Measurements from ENCODE around the gene ADAMTSL2. TPM values are rescaled to one million over a fixed set of nuclear protein-coding genes. Genes with fewer than 3 reads are reported as not detected.

The ADAMTSL2 gene
- total RNA-seq, 1 donor from 2014 or later: 10.1 TPM

GRCh38 chr9:133520121-133520835 is 14.2 kb upstream of the ADAMTSL2 start:
- H3K9me3 ChIP-seq: no peaks in the 10 kb centered on the region
- intact Hi-C loops (cut with DNase I): no loop called here
- TF ChIP-seq, protein P1, sequence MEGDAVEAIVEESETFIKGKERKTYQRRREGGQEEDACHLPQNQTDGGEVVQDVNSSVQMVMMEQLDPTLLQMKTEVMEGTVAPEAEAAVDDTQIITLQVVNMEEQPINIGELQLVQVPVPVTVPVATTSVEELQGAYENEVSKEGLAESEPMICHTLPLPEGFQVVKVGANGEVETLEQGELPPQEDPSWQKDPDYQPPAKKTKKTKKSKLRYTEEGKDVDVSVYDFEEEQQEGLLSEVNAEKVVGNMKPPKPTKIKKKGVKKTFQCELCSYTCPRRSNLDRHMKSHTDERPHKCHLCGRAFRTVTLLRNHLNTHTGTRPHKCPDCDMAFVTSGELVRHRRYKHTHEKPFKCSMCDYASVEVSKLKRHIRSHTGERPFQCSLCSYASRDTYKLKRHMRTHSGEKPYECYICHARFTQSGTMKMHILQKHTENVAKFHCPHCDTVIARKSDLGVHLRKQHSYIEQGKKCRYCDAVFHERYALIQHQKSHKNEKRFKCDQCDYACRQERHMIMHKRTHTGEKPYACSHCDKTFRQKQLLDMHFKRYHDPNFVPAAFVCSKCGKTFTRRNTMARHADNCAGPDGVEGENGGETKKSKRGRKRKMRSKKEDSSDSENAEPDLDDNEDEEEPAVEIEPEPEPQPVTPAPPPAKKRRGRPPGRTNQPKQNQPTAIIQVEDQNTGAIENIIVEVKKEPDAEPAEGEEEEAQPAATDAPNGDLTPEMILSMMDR (IDR thresholded peaks at IDR 0.05): no peak
- no peaks in the 10 kb centered on the region for H3K4me1 ChIP-seq
- no peaks in the 10 kb centered on the region for H3K36me3 ChIP-seq
- DNase-seq (no peak), ATAC-seq (no peak)
- no peak overlapping the region for H3K4me3 ChIP-seq
- no peak overlapping the region for H3K27ac ChIP-seq
- H3K27me3 ChIP-seq (ENCODE audit: low read depth): peaks cover 4% of the 10 kb centered on the region

GRCh38 chr9:133521122-133522072 is 13.1 kb upstream of the ADAMTSL2 start:
- H3K9me3 ChIP-seq: no peaks in the 10 kb centered on the region
- DNase-seq (no peak), ATAC-seq (no peak)
- H3K27ac ChIP-seq: no peak overlapping the region
- H3K36me3 ChIP-seq: no peaks in the 10 kb centered on the region
- H3K27me3 ChIP-seq (ENCODE audit: low read depth): no peaks in the 10 kb centered on the region
- intact Hi-C loops (cut with DNase I): no loop called here
- H3K4me3 ChIP-seq: no peak overlapping the region
- H3K4me1 ChIP-seq: peaks cover 4% of the 10 kb centered on the region
- TF ChIP-seq, protein P1 (IDR thresholded peaks at IDR 0.05): no peak

GRCh38 chr9:133522073-133522910 is 12.2 kb upstream of the ADAMTSL2 start:
- ATAC-seq: no peak
- peaks cover 13% of the 10 kb centered on the region for H3K4me1 ChIP-seq
- H3K27me3 ChIP-seq (ENCODE audit: low read depth): no peaks in the 10 kb centered on the region
- H3K4me3 ChIP-seq: no peak overlapping the region
- H3K27ac ChIP-seq: no peak overlapping the region
- H3K36me3 ChIP-seq: no peaks in the 10 kb centered on the region
- TF ChIP-seq, protein P1 (IDR thresholded peaks at IDR 0.05): no peak
- H3K9me3 ChIP-seq: no peaks in the 10 kb centered on the region
- intact Hi-C loops (cut with DNase I): no loop called here
- no peak for DNase-seq

DNA sequence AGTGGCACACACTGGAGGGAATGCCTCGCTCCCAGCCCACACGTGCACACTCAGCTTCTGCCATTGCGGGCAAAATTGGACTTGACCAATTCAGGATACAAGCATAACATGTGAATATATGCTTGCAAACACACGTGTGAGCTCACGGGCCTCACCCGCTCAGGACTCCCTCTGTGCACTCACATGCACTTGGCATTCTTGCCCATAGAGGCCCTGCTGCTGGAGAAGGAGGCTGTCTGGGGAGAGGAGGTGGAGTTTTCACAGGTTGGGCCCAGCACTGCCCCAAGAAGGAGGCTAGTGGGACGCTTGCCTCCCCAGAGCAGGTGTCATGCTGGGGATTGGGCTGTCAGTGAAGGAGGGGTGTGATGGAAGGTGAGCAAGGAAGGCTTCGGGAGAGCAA is 11.4 kb upstream of the ADAMTSL2 start:
- H3K4me1 ChIP-seq: peaks cover 21% of the 10 kb centered on the region
- no peaks in the 10 kb centered on the region for H3K9me3 ChIP-seq
- no peaks in the 10 kb centered on the region for H3K27me3 ChIP-seq (ENCODE audit: low read depth)
- H3K4me3 ChIP-seq: no peak overlapping the region
- no peak for DNase-seq
- TF ChIP-seq, protein P1 (IDR thresholded peaks at IDR 0.05): no peak
- H3K27ac ChIP-seq: no peak overlapping the region
- no peaks in the 10 kb centered on the region for H3K36me3 ChIP-seq
- intact Hi-C loops (cut with DNase I): no loop called here
- no peak for ATAC-seq

DNA sequence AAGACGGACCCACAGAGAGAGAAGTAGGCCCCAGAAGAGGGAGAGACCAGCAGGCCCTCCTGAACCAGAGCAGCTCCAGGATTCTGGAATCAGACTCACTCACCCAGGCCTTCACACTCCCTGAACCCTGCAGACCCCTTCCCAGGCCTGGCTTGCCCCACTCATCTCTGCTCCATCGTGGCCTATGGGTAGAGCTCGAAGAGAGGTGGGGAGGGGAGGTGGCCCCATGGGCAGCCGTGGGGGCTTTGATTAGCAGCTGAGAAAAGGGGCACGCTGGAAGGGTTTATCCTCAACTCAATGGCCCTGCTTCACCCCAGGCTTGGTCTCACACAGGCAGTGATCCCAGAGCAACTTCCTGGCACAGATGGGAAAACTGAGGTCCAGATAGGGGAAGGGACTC is 10.4 kb upstream of the ADAMTSL2 start:
- DNase-seq (no peak), ATAC-seq (no peak)
- TF ChIP-seq, protein P1 (IDR thresholded peaks at IDR 0.05): no peak
- intact Hi-C loops (cut with DNase I): no loop called here
- Histone ChIP-seq H3K36me3 (no peaks in the 10 kb centered on the region), H3K4me1 (peaks cover 30% of the 10 kb centered on the region), H3K4me3 (no peak overlapping the region), H3K27ac (no peak overlapping the region), H3K27me3 (ENCODE audit: low read depth) (no peaks in the 10 kb centered on the region), H3K9me3 (no peaks in the 10 kb centered on the region)
